Nephron (organoid): ENCODE measurements around the gene MBOAT7.

Experiments used
- H3K27ac Mint-ChIP-seq, 3 experiments: 2 replicates each; pipeline ENCODE4 v1.8.0; 2020; ENCODE audit warnings: mixed read lengths in 3 of 3, mild to moderate bottlenecking in 2 of 3, moderate library complexity in 1 of 3
- H3K27me3 Mint-ChIP-seq: 2 replicates; pipeline ENCODE4 v1.8.0; 2021; ENCODE audit warnings: low read depth, mild to moderate bottlenecking, moderate library complexity, mixed read lengths
- H3K36me3 Mint-ChIP-seq: 2 replicates; pipeline ENCODE4 v1.8.0; 2020; ENCODE audit warnings: low read depth, mixed read lengths
- H3K4me1 Mint-ChIP-seq: 2 replicates; pipeline ENCODE4 v1.8.0; 2020; ENCODE audit warnings: mixed read lengths
- H3K4me3 Mint-ChIP-seq, 3 experiments: 2 replicates each; pipeline ENCODE4 v1.8.0; 2020; ENCODE audit warnings: mild to moderate bottlenecking in 3 of 3, mixed read lengths in 3 of 3, moderate library complexity in 2 of 3
- H3K9me3 Mint-ChIP-seq: 2 replicates; pipeline ENCODE4 v1.8.0; 2020; ENCODE audit warnings: mixed read lengths
- TF ChIP-seq, protein P1 (sequence below), 3 experiments: fragments of 200-600 bp; sonication (generic); IDR thresholded peaks; one replicate each; pipeline ENCODE4 v1.5.0; 2021; ENCODE audit warnings: antibody characterized with exemption in 3 of 3; ENCODE audit not compliant: unreplicated experiment in 3 of 3

MBOAT7 gene

DNA sequence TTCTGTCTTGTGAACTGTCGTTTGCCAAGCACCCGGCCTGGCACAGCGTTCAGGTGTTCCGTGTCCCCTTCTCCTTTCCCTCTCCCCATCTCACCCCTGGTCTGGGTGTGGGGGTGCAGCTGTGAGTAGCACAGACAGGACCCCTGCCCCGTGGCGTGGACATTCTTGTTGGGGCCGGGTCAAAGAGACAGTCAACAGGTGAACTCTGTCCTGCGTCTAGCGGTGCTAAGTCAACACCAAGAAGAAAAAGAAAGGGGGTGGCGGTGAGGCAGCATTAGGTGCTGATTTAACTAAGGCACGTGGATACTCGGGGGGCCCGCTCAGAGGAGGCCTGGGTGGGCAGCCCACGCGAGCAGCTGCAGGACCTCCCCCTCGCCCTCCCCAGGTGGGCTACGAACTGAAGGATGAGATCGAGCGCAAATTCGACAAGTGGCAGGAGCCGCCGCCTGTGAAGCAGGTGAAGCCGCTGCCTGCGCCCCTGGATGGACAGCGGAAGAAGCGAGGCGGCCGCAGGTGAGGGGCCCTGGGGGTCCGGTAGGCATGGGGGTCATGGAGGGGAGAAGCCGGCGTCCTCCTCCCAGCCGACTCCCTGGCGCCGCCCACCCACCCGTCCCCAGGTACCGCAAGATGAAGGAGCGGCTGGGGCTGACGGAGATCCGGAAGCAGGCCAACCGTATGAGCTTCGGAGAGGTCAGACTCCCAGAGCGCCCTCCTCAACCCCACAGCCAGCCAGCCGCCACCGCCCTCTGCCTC lies 61.5 kb downstream of the MBOAT7 start:
- no peaks in the 10 kb centered on the region for H3K9me3 Mint-ChIP-seq
- H3K36me3 Mint-ChIP-seq, result peaks cover 14% of the 10 kb centered on the region
- TF ChIP-seq, protein P1, sequence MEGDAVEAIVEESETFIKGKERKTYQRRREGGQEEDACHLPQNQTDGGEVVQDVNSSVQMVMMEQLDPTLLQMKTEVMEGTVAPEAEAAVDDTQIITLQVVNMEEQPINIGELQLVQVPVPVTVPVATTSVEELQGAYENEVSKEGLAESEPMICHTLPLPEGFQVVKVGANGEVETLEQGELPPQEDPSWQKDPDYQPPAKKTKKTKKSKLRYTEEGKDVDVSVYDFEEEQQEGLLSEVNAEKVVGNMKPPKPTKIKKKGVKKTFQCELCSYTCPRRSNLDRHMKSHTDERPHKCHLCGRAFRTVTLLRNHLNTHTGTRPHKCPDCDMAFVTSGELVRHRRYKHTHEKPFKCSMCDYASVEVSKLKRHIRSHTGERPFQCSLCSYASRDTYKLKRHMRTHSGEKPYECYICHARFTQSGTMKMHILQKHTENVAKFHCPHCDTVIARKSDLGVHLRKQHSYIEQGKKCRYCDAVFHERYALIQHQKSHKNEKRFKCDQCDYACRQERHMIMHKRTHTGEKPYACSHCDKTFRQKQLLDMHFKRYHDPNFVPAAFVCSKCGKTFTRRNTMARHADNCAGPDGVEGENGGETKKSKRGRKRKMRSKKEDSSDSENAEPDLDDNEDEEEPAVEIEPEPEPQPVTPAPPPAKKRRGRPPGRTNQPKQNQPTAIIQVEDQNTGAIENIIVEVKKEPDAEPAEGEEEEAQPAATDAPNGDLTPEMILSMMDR (IDR thresholded peaks at IDR 0.05; ENCODE audit: unreplicated experiment in 3 of 3), result no peak
- no peaks in the 10 kb centered on the region for H3K4me1 Mint-ChIP-seq
- no peaks in the 10 kb centered on the region for H3K27me3 Mint-ChIP-seq
- H3K4me3 Mint-ChIP-seq, result no peak overlapping the region
- H3K27ac Mint-ChIP-seq, result no peak overlapping the region

DNA sequence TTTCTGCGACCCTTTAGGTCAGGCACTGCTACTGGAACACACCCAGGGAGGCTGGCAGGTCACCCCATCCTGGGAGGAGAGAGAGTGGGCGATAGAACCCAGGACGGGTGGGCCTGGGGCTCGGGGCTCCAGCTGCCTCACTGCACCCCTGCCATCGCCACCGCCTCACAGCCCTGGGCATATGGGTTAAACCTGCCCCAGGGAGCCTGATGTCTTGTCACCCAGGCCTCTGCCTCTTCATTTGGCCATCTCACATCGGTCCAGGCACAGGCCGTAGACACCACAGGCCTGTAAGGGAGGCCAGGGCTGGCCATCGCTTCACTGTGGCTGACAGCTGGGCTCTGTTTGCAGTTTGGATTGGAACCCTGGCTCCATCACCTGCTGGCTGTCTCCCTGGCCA lies 63.7 kb downstream of the MBOAT7 start:
- H3K4me3 Mint-ChIP-seq, result no peak overlapping the region
- no peak overlapping the region for H3K27ac Mint-ChIP-seq
- TF ChIP-seq, protein P1 (IDR thresholded peaks at IDR 0.05; ENCODE audit: unreplicated experiment in 3 of 3), result no peak

DNA sequence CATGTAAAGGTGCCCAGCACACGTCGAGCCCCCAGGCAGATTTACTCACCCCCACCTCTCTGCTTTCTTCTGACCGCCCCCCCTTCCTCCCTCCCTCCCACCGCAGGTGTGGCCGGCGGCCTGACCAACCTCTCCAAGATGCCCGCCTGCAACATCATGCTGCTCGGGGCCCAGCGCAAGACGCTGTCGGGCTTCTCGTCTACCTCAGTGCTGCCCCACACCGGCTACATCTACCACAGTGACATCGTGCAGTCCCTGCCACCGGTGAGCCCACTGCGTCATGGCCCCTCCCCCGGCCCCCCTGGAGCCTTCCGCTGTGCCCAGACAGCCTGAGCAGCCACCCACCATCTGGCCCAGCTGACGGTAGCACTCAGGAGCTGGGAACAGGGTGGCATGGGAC lies 65.0 kb downstream of the MBOAT7 start:
- Mint-ChIP-seq H3K4me3 (no peak overlapping the region), H3K4me1 (no peaks in the 10 kb centered on the region), H3K9me3 (no peaks in the 10 kb centered on the region), H3K27me3 (no peaks in the 10 kb centered on the region), H3K27ac (no peak overlapping the region), H3K36me3 (peaks cover 24% of the 10 kb centered on the region)
- TF ChIP-seq, protein P1 (IDR thresholded peaks at IDR 0.05; ENCODE audit: unreplicated experiment in 3 of 3), result no peak

More for the DNA sequence above, 63.7 kb downstream of the MBOAT7 start:
- Mint-ChIP-seq H3K4me1 (no peaks in the 10 kb centered on the region), H3K36me3 (peaks cover 18% of the 10 kb centered on the region), H3K27me3 (no peaks in the 10 kb centered on the region), H3K9me3 (no peaks in the 10 kb centered on the region)

DNA sequence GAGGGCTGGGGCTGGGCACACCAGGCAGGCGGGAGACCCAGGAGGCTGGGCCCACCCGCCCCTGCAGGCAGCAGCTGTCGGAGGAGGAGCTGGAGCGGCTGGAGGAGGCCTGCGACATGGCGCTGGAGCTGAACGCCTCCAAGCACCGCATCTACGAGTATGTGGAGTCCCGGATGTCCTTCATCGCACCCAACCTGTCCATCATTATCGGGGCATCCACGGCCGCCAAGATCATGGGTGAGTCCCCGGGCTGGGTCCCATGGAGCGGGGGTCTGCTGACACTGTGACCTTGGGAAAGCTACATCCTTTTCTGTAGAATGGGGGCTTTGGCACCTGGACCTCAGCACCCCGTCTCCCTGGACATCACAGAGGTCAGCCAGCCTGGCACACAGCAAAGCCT lies 65.7 kb downstream of the MBOAT7 start:
- no peaks in the 10 kb centered on the region for H3K9me3 Mint-ChIP-seq
- TF ChIP-seq, protein P1 (IDR thresholded peaks at IDR 0.05; ENCODE audit: unreplicated experiment in 3 of 3), result no peak
- peaks cover 25% of the 10 kb centered on the region for H3K36me3 Mint-ChIP-seq
- H3K4me1 Mint-ChIP-seq, result no peaks in the 10 kb centered on the region
- H3K4me3 Mint-ChIP-seq, result no peak overlapping the region
- H3K27me3 Mint-ChIP-seq, result no peaks in the 10 kb centered on the region
- H3K27ac Mint-ChIP-seq, result no peak overlapping the region
